Measurements from ENCODE around the gene PI4KA. TPM values are rescaled to one million over a fixed set of nuclear protein-coding genes. Genes with fewer than 3 reads are reported as not detected.
A peak's percentile ranks its signal among the peaks of the same experiment; 100 is the strongest.

PI4KA gene
- total and polyA plus RNA-seq, 2 of the 13 experiments (the other 11 are each of a cell fraction or from before 2014, with no cell fraction given), result 27.4 to 56.4 TPM

DNA sequence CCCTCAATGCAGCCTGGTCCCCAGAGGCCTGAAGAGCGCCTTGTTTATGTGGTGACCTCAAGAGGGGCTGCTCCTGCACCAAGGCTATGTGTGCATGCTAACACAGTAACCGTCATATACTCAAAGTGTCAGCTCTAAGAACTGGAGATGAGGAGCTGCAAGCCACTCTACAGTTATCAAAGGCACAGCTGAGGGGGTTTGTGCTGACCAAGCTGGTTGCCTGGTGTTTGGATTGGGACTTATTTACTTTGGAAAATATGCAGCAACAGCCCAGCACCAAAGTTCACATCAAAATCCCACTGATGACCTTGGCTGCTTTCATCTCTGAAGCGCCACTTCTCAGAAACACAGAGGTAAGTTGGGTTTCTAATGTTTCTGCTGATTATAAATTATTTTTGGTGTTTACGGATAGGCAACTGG lies 84.8 kb downstream of the PI4KA start, which contains the start of gene SERPIND1 (continued):
- TF ChIP-seq FOSL2 (CRISPR knock-in tag; IDR thresholded peaks at IDR 0.05) (peak; percentile 74), SSRP1 (CRISPR knock-in tag; IDR thresholded peaks at IDR 0.05) (no peak; the same call in 1 of the 2 replicates), ZNF496 (CRISPR knock-in tag; IDR thresholded peaks at IDR 0.05; ENCODE audit: insufficient replicate concordance) (no peak), ZFP41 (CRISPR knock-in tag; IDR thresholded peaks at IDR 0.05; ENCODE audit: borderline replicate concordance) (no peak), ATAD3A (CRISPR knock-in tag; IDR thresholded peaks at IDR 0.05) (no peak), SNAPC2 (CRISPR knock-in tag; IDR thresholded peaks at IDR 0.05) (0 out of 2 replicates have a peak, but pooled peaks have one; percentile 74), FOXJ3 (CRISPR knock-in tag; IDR thresholded peaks at IDR 0.05; ENCODE audit: borderline replicate concordance) (peak; percentile 95), ZNF207 (IDR thresholded peaks at IDR 0.05; ENCODE audit: borderline replicate concordance) (no peak), CCAR2 (optimal IDR thresholded peaks at IDR 0.05; ENCODE audit: low read depth, low read length) (no peak), ZNF274 (CRISPR knock-in tag; IDR thresholded peaks at IDR 0.05) (peak; percentile 21; the same call in 1 of the 2 replicates), ZNF34 (CRISPR knock-in tag; IDR thresholded peaks at IDR 0.05; ENCODE audit: borderline replicate concordance) (no peak), GATA4 (IDR thresholded peaks at IDR 0.05; ENCODE audit: borderline replicate concordance, low read depth) (peak; percentile 61; the same call in 1 of the 2 replicates), HOXA5 (CRISPR knock-in tag; IDR thresholded peaks at IDR 0.05) (peak; percentile 56), MED8 (CRISPR knock-in tag; IDR thresholded peaks at IDR 0.05; ENCODE audit: insufficient replicate concordance) (peak; percentile 83), POLR2A (IDR thresholded peaks at IDR 0.05; ENCODE audit: insufficient read depth in 1 of 2, low read depth in 2 of 2, low read length in 2 of 2) (peak; percentile 77 to 83), HNRNPH1 (optimal IDR thresholded peaks at IDR 0.05; ENCODE audit: low read depth, low read length) (no peak), FOXC1 (CRISPR knock-in tag; IDR thresholded peaks at IDR 0.05; ENCODE audit: borderline replicate concordance) (no peak; the same call in none of the 2 replicates), NR2F6 (IDR thresholded peaks at IDR 0.05) (peak; percentile 77), NR2F6 (CRISPR knock-in tag; IDR thresholded peaks at IDR 0.05) (peak; percentile 79), SMAD9 (CRISPR knock-in tag; IDR thresholded peaks at IDR 0.05) (no peak), RFXANK (CRISPR knock-in tag; IDR thresholded peaks at IDR 0.05) (no peak), MATR3 (CRISPR knock-in tag; IDR thresholded peaks at IDR 0.05) (no peak), FOXA3 (CRISPR knock-in tag; IDR thresholded peaks at IDR 0.05) (peak; percentile 96), ZNF24 (IDR thresholded peaks at IDR 0.05) (no peak), CCDC6 (CRISPR knock-in tag; IDR thresholded peaks at IDR 0.05) (0 out of 2 replicates have a peak, but pooled peaks have one; percentile 35), ZBTB42 (CRISPR knock-in tag; IDR thresholded peaks at IDR 0.05) (no peak), NCOA2 (CRISPR knock-in tag; IDR thresholded peaks at IDR 0.05) (peak; percentile 89), ZNF431 (CRISPR knock-in tag; IDR thresholded peaks at IDR 0.05; ENCODE audit: borderline replicate concordance, low read depth) (no peak)
- TF ChIP-seq, protein P1, sequence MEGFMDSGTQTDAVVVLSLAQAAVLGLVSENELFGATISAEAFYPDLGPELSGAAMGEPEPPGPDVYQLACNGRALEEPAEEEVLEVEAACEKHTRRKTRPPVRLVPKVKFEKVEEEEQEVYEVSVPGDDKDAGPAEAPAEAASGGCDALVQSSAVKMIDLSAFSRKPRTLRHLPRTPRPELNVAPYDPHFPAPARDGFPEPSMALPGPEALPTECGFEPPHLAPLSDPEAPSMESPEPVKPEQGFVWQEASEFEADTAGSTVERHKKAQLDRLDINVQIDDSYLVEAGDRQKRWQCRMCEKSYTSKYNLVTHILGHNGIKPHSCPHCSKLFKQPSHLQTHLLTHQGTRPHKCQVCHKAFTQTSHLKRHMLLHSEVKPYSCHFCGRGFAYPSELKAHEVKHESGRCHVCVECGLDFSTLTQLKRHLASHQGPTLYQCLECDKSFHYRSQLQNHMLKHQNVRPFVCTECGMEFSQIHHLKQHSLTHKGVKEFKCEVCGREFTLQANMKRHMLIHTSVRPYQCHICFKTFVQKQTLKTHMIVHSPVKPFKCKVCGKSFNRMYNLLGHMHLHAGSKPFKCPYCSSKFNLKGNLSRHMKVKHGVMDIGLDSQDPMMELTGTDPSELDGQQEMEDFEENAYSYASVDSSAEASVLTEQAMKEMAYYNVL (CRISPR knock-in tag; IDR thresholded peaks at IDR 0.05; ENCODE audit: borderline replicate concordance), result peak; percentile 89; the same call in 1 of the 2 replicates
- TF ChIP-seq, protein P2, sequence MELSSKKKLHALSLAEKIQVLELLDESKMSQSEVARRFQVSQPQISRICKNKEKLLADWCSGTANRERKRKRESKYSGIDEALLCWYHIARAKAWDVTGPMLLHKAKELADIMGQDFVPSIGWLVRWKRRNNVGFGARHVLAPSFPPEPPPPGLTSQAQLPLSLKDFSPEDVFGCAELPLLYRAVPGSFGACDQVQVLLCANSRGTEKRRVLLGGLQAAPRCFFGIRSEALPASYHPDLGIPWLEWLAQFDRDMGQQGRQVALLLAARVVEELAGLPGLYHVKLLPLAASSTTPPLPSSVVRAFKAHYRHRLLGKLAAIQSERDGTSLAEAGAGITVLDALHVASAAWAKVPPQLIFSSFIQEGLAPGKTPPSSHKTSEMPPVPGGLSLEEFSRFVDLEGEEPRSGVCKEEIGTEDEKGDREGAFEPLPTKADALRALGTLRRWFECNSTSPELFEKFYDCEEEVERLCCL (CRISPR knock-in tag; IDR thresholded peaks at IDR 0.05; ENCODE audit: borderline replicate concordance), result no peak
- TF ChIP-seq, protein P3, sequence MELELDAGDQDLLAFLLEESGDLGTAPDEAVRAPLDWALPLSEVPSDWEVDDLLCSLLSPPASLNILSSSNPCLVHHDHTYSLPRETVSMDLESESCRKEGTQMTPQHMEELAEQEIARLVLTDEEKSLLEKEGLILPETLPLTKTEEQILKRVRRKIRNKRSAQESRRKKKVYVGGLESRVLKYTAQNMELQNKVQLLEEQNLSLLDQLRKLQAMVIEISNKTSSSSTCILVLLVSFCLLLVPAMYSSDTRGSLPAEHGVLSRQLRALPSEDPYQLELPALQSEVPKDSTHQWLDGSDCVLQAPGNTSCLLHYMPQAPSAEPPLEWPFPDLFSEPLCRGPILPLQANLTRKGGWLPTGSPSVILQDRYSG (CRISPR knock-in tag; IDR thresholded peaks at IDR 0.05), result no peak

Data from HepG2 (cell line).